K562 (cell line): ENCODE measurements around the gene SLC37A2.

Experiments
- ARNT ChIP-seq, 2 experiments: fragments of 450-650 bp; IDR thresholded peaks; 2 replicates each; pipeline ENCODE4 v1.6.1; 2016; ENCODE audit warnings: mild to moderate bottlenecking in 1 of 2
- FOXA1 ChIP-seq: fragments of 450-650 bp; IDR thresholded peaks from 2 replicates; pipeline ENCODE4 v1.6.1; 2016; ENCODE audit warnings: mild to moderate bottlenecking, borderline replicate concordance
- HDAC6 ChIP-seq: IDR thresholded peaks from 2 replicates; pipeline ENCODE4 v1.6.1; 2012; ENCODE audit warnings: low read depth, mild to moderate bottlenecking, control low read depth, inconsistent platforms, low read length, moderate library complexity
- HDAC8 ChIP-seq: fragments of 450-650 bp; IDR thresholded peaks from 2 replicates; pipeline ENCODE4 v1.6.1; 2016; ENCODE audit warnings: mild to moderate bottlenecking, missing genetic modification characterization, moderate library complexity, missing compliant biosample characterization
- HNRNPH1 ChIP-seq: fragments of 200-400 bp; formaldehyde crosslinking; optimal IDR thresholded peaks from 2 replicates; pipeline ENCODE3; 2017; ENCODE audit warnings: low read depth, mild to moderate bottlenecking, low read length, moderate library complexity
- MLX ChIP-seq, 2 experiments: fragments of 450-650 bp in 1 of 2; sonication (generic) in 1 of 2; formaldehyde crosslinking; conservative IDR thresholded peaks; 2 replicates each; pipeline versions ENCODE4 v1.4.0 to v1.8.1; 2020 to 2022; ENCODE audit warnings: mild to moderate bottlenecking in 1 of 2, missing genetic modification reagents in 1 of 2
- NEUROD1 ChIP-seq: fragments of 150-350 bp; IDR thresholded peaks from 2 replicates; pipeline ENCODE4 v1.6.1; 2014; ENCODE audit warnings: borderline replicate concordance, low read length, low read depth; ENCODE audit not compliant: partially characterized antibody
- NR2C2 ChIP-seq, 2 experiments: fragments of 200-800 bp in 1 of 2; sonication (Bioruptor generic) in 1 of 2; sonication (generic) in 1 of 2; formaldehyde crosslinking in 1 of 2; IDR thresholded peaks; 2 replicates each; pipeline versions ENCODE4 v1.6.1 to v1.8.0; 2016 to 2022; ENCODE audit warnings: mild to moderate bottlenecking in 1 of 2, missing compliant biosample characterization in 1 of 2, missing genetic modification characterization in 1 of 2, missing genetic modification reagents in 1 of 2
- NRF1 ChIP-seq, 2 experiments: fragments of 450-650 bp; IDR thresholded peaks in 1 of 2; conservative IDR thresholded peaks in 1 of 2; 2 replicates each; pipeline ENCODE4 v1.6.1; 2014; ENCODE audit warnings: mild to moderate bottlenecking in 2 of 2
- SIRT6 ChIP-seq: IDR thresholded peaks from one replicate; pipeline ENCODE4 v1.6.1; 2012; ENCODE audit warnings: low read depth, mild to moderate bottlenecking, control low read depth, inconsistent platforms, low read length, moderate library complexity
- TBL1XR1 ChIP-seq, 2 experiments: IDR thresholded peaks; 2 replicates each; pipeline ENCODE4 v1.6.1; 2012; ENCODE audit warnings: improper control_type of control experiment in 2 of 2, low read length in 2 of 2, mild to moderate bottlenecking in 1 of 2

- peak; percentile 53 to 63 for TF ChIP-seq NRF1 (conservative IDR thresholded peaks at IDR 0.05 in 1 of 2, IDR thresholded peaks at IDR 0.05 in 1 of 2)
- no peak for TF ChIP-seq SIRT6
- no peak for TF ChIP-seq NR2C2 (CRISPR knock-in tag; IDR thresholded peaks at IDR 0.05)
- TF ChIP-seq NR2C2 (tag; IDR thresholded peaks at IDR 0.05) = peak; percentile 94
- TF ChIP-seq TBL1XR1 (IDR thresholded peaks at IDR 0.05; ENCODE audit: low read length in 2 of 2) = no peak
- TF ChIP-seq MLX (CRISPR knock-in tag; conservative IDR thresholded peaks at IDR 0.05) = no peak
- no peak for TF ChIP-seq HNRNPH1
- no peak for TF ChIP-seq ARNT (IDR thresholded peaks at IDR 0.05)
- no peak for TF ChIP-seq HDAC8 (tag)
- TF ChIP-seq FOXA1 = no peak
- TF ChIP-seq NEUROD1 = peak; percentile 94
- TF ChIP-seq HDAC6 = no peak
Measured at GRCh38 chr11:125111343-125112207, 48.5 kb downstream of the SLC37A2 start, which contains the start of gene TMEM218.
